ENCODE measurements around the gene SERPINH1. TPM values are rescaled to one million over a fixed set of nuclear protein-coding genes. Genes with fewer than 3 reads are reported as not detected.
A peak's percentile ranks its signal among the peaks of the same experiment; 100 is the strongest.

Gene SERPINH1
- total RNA-seq, 2 experiments from 2014 or later: 3.5 to 4.1 TPM

DNA sequence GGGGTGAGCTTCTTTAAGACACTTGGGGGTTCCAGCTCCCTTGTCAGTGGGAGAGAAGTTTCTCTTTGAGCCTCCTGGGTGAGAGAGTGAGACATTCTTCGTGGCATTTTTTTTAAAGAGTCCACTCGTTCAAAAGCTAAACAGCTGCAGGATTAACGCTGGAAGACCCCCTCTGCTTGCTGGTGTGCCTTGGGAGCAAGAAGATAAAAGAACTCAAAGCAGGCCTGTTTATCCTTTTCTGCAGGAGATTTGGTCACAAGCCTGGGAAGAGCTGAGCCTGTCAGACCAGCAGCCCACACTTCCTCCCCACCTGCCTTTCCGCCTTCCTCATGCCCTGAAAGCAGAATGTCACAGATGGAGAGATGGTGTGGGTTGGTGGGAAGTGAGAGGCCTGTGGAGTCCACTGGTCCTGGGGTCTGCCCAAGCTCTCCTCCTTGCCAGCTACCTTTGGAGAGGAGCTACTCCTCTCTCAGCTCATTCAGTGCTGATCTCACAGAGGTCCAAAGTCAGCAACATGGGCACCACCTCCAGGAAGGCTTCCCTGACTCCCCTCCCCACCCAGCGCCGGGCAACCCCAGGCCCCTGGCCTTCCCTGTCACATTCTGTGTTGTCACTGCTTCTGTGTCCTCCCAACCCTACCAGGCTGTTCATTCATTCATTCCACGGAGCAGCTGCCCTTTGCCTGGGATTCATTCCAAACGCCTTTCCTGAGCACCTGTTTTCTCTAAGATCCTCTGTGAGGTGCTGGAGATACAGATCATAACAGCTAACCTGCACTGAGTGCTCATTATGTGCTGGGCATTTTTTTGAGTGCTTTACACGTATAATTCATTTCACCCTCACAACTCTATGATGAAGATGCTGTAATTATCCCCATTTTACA, 43.0 kb upstream of the SERPINH1 start:
- intact Hi-C loops (cut with DNase I, micrococcal nuclease): no loop called here
- Mint-ChIP-seq H3K4me1 (ENCODE audit: low read depth) (peaks cover 82% of the 10 kb centered on the region), H3K36me3 (ENCODE audit: low read depth) (no peaks in the 10 kb centered on the region), H3K27ac (peak overlapping the region; percentile 53), H3K4me3 (no peak overlapping the region), H3K9me3 (no peaks in the 10 kb centered on the region), H3K27me3 (no peaks in the 10 kb centered on the region)
- TF ChIP-seq, protein P1, sequence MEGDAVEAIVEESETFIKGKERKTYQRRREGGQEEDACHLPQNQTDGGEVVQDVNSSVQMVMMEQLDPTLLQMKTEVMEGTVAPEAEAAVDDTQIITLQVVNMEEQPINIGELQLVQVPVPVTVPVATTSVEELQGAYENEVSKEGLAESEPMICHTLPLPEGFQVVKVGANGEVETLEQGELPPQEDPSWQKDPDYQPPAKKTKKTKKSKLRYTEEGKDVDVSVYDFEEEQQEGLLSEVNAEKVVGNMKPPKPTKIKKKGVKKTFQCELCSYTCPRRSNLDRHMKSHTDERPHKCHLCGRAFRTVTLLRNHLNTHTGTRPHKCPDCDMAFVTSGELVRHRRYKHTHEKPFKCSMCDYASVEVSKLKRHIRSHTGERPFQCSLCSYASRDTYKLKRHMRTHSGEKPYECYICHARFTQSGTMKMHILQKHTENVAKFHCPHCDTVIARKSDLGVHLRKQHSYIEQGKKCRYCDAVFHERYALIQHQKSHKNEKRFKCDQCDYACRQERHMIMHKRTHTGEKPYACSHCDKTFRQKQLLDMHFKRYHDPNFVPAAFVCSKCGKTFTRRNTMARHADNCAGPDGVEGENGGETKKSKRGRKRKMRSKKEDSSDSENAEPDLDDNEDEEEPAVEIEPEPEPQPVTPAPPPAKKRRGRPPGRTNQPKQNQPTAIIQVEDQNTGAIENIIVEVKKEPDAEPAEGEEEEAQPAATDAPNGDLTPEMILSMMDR (IDR thresholded peaks at IDR 0.05): no peak
- no peak overlapping the region for H3K27ac ChIP-seq (ENCODE audit: low read depth in 1 of 2, low read length in 2 of 2)
- ChIA-PET POLR2A (interaction anchor here (1.4 to 1.6 kb wide), 2 partner anchors 11 to 13 kb away, joined by 4 to 5 read pairs; no protein-coding TSS in a partner anchor), CTCF (no interaction called here)
- no peak for ATAC-seq (ENCODE audit: poor library complexity)
- no peaks in the 10 kb centered on the region for H3K36me3 ChIP-seq (ENCODE audit: insufficient read depth, low read length)
- peaks cover 0 to 5% of the 10 kb centered on the region in 2 experiments for H3K9me3 ChIP-seq (ENCODE audit: control insufficient read depth in 1 of 2, insufficient read depth in 1 of 2, low read length in 2 of 2)
- H3K4me1 ChIP-seq (ENCODE audit: insufficient read depth, low read length): peaks cover 68% of the 10 kb centered on the region
- H3K4me3 ChIP-seq (ENCODE audit: low read length): no peak overlapping the region
- no peaks in the 10 kb centered on the region for H3K27me3 ChIP-seq (ENCODE audit: control insufficient read depth in 1 of 2, insufficient read depth in 2 of 2, low read length in 2 of 2)
- no peak for DNase-seq

GRCh38 chr11:75520688-75521087, 41.4 kb upstream of the SERPINH1 start:
- Histone ChIP-seq H3K27ac (ENCODE audit: low read depth in 1 of 2, low read length in 2 of 2) (no peak overlapping the region), H3K4me1 (ENCODE audit: insufficient read depth, low read length) (peaks cover 70% of the 10 kb centered on the region), H3K4me3 (ENCODE audit: low read length) (no peak overlapping the region), H3K36me3 (ENCODE audit: insufficient read depth, low read length) (no peaks in the 10 kb centered on the region), H3K27me3 (ENCODE audit: control insufficient read depth in 1 of 2, insufficient read depth in 2 of 2, low read length in 2 of 2) (no peaks in the 10 kb centered on the region), H3K9me3 (ENCODE audit: control insufficient read depth in 1 of 2, insufficient read depth in 1 of 2, low read length in 2 of 2) (peaks cover 0 to 5% of the 10 kb centered on the region in 2 experiments)
- no peak overlapping the region for H3K27ac Mint-ChIP-seq
- H3K27me3 Mint-ChIP-seq: no peaks in the 10 kb centered on the region
- DNase-seq (no peak), ATAC-seq (ENCODE audit: poor library complexity) (no peak)
- H3K9me3 Mint-ChIP-seq: no peaks in the 10 kb centered on the region
- peaks cover 78% of the 10 kb centered on the region for H3K4me1 Mint-ChIP-seq (ENCODE audit: low read depth)
- H3K4me3 Mint-ChIP-seq: no peak overlapping the region
- TF ChIP-seq, protein P1 (IDR thresholded peaks at IDR 0.05): no peak
- H3K36me3 Mint-ChIP-seq (ENCODE audit: low read depth): no peaks in the 10 kb centered on the region
- POLR2A ChIA-PET: no interaction called here
- intact Hi-C loops (cut with DNase I, micrococcal nuclease): no loop called here
- CTCF ChIA-PET: no interaction called here

DNA sequence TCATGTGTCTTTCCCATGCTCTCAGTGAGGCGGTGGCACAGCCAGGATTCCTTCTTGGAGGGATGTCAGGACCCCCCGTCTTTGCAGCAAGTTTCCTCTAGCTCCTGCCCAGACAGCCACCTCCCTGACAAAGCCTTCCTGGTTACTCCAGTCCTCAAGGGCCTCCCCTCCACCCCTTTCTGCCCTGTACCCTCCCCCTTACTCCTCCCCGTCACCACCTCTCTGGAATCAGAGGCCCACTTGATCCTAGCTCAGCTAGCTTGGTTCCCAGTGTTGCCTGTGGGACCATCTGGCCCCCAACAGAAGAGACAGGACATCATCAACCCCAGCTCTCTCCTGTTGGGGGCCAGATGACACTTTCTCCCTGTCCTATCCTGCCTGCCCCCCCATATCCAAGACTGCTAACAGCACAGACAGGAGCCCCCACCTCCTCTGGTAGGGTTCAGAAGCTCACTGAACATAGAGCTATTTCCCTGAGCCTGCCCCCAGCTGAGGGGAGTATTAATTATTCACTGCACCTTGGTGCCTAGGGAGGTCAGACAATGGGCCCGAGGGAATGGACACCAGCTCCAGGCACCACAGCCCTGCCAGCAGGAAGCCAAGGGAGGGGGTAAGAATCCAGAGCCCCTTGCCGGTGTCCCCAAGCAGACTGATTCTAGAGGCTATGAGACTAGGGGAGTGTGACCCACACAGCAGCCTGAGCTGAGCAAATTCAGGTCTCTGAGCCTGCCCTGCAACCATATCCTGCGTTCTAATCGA, 39.6 kb upstream of the SERPINH1 start:
- Mint-ChIP-seq H3K36me3 (ENCODE audit: low read depth) (no peaks in the 10 kb centered on the region), H3K4me3 (peak overlapping the region; percentile 39), H3K9me3 (no peaks in the 10 kb centered on the region), H3K27ac (peak overlapping the region; percentile 80), H3K27me3 (no peaks in the 10 kb centered on the region), H3K4me1 (ENCODE audit: low read depth) (peaks cover 75% of the 10 kb centered on the region)
- H3K27me3 ChIP-seq (ENCODE audit: control insufficient read depth in 1 of 2, insufficient read depth in 2 of 2, low read length in 2 of 2): no peaks in the 10 kb centered on the region
- TF ChIP-seq, protein P1 (IDR thresholded peaks at IDR 0.05): no peak
- no peaks in the 10 kb centered on the region for H3K36me3 ChIP-seq (ENCODE audit: insufficient read depth, low read length)
- CTCF ChIA-PET: interaction anchor here (0.6 to 0.9 kb wide), 2 partner anchors 16 to 106 kb away, joined by 3 to 4 read pairs; no protein-coding TSS in a partner anchor
- no peak for ATAC-seq (ENCODE audit: poor library complexity)
- no peak overlapping the region for H3K4me3 ChIP-seq (ENCODE audit: low read length)
- POLR2A ChIA-PET: interaction anchor here (1.0 to 1.2 kb wide), 3 partner anchors 12 to 122 kb away, joined by 3 to 4 read pairs (median 3); no protein-coding TSS in a partner anchor
- H3K9me3 ChIP-seq (ENCODE audit: control insufficient read depth in 1 of 2, insufficient read depth in 1 of 2, low read length in 2 of 2): no peaks in the 10 kb centered on the region
- no peak for DNase-seq
- H3K27ac ChIP-seq (ENCODE audit: low read depth in 1 of 2, low read length in 2 of 2): no peak overlapping the region
- intact Hi-C loops (cut with DNase I, micrococcal nuclease): no loop called here
- peaks cover 62% of the 10 kb centered on the region for H3K4me1 ChIP-seq (ENCODE audit: insufficient read depth, low read length)
